Gastrocnemius medialis (tissue), 4 donors: ENCODE results near the gene MRPL43.

Experiments used
- POLR2A ChIP-seq, 2 donors: fragments of 450-650 bp; IDR thresholded peaks; one replicate each; pipeline ENCODE4 v1.6.1; 2017; ENCODE audit warnings: antibody characterized with exemption in 2 of 2, mild to moderate bottlenecking in 2 of 2, moderate library complexity in 2 of 2
- TF ChIP-seq, protein P1 (sequence below), 5 experiments: fragments of 450-650 bp in 3 of 5; fragments of 200-600 bp in 2 of 5; sonication (generic) in 2 of 5; IDR thresholded peaks in 4 of 5; conservative IDR thresholded peaks in 1 of 5; 1 replicate in 4 of 5; 2 replicates in 1 of 5; pipeline ENCODE4 v1.5.1; 2016 to 2019; ENCODE audit warnings: antibody characterized with exemption in 5 of 5, mild to moderate bottlenecking in 3 of 5, moderate library complexity in 3 of 5

GRCh38 chr10:101032637-101033224 lies 45.4 kb upstream of the MRPL43 start:
- TF ChIP-seq, protein P1, sequence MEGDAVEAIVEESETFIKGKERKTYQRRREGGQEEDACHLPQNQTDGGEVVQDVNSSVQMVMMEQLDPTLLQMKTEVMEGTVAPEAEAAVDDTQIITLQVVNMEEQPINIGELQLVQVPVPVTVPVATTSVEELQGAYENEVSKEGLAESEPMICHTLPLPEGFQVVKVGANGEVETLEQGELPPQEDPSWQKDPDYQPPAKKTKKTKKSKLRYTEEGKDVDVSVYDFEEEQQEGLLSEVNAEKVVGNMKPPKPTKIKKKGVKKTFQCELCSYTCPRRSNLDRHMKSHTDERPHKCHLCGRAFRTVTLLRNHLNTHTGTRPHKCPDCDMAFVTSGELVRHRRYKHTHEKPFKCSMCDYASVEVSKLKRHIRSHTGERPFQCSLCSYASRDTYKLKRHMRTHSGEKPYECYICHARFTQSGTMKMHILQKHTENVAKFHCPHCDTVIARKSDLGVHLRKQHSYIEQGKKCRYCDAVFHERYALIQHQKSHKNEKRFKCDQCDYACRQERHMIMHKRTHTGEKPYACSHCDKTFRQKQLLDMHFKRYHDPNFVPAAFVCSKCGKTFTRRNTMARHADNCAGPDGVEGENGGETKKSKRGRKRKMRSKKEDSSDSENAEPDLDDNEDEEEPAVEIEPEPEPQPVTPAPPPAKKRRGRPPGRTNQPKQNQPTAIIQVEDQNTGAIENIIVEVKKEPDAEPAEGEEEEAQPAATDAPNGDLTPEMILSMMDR (IDR thresholded peaks at IDR 0.05 in 4 of 5, conservative IDR thresholded peaks at IDR 0.05 in 1 of 5): no peak
- TF ChIP-seq POLR2A (IDR thresholded peaks at IDR 0.05): no peak
